HUES64 (cell line): Measurements from ENCODE around the gene WDR89.
"Not testable (repeated sequence)": the region's sequence is repeated elsewhere in the genome, so short reads cannot be mapped to it uniquely, and the experiment has no call there.

ENCODE experiments used
- H3K27ac ChIP-seq: 2 replicates; pipeline ENCODE4 v1.7.0; 2013; ENCODE audit warnings: low read depth, low read length, inconsistent platforms
- H3K27me3 ChIP-seq: 2 replicates; pipeline ENCODE4 v1.6.1; 2013; ENCODE audit warnings: mild to moderate bottlenecking, low read length; ENCODE audit not compliant: insufficient read depth
- H3K36me3 ChIP-seq: 2 replicates; pipeline ENCODE4 v1.6.1; 2013; ENCODE audit warnings: mild to moderate bottlenecking, low read length; ENCODE audit not compliant: insufficient read depth
- H3K4me1 ChIP-seq: 2 replicates; pipeline ENCODE4 v1.6.1; 2013; ENCODE audit warnings: mild to moderate bottlenecking, low read length, moderate library complexity; ENCODE audit not compliant: insufficient read depth
- H3K4me3 ChIP-seq: 2 replicates; pipeline ENCODE4 v1.5.1; 2013; ENCODE audit warnings: mild to moderate bottlenecking, low read length, moderate library complexity
- H3K9ac ChIP-seq: 2 replicates; pipeline ENCODE4 v1.6.1; 2013; ENCODE audit warnings: mild to moderate bottlenecking, low read depth, low read length
- H3K9me3 ChIP-seq: 2 replicates; pipeline ENCODE4 v1.6.1; 2013; ENCODE audit warnings: low read depth, low read length; ENCODE audit not compliant: insufficient read depth
- WGBS: fragments of 150-250, 120-280 bp; methylation state at CpG from one replicate; pipeline ENCODE4 v1.1.7; 2013; ENCODE audit warnings: missing lambda C conversion rate; 5-methylcytosine and 5-hydroxymethylcytosine counted together

The WDR89 gene

GRCh38 chr14:63652406-63652805 lies 10.7 kb upstream of the WDR89 start:
- no peak overlapping the region for H3K27ac ChIP-seq
- WGBS, result 97% methylated on average over 3 of the region's 3 CpGs

GRCh38 chr14:63650256-63650952 lies 8.7 kb upstream of the WDR89 start:
- H3K9ac ChIP-seq, result no peak overlapping the region
- H3K9me3 ChIP-seq, result no peaks in the 10 kb centered on the region
- no peaks in the 10 kb centered on the region for H3K4me1 ChIP-seq
- H3K4me3 ChIP-seq, result no peak overlapping the region
- no peaks in the 10 kb centered on the region for H3K27me3 ChIP-seq
- no peak overlapping the region for H3K27ac ChIP-seq
- H3K36me3 ChIP-seq, result no peaks in the 10 kb centered on the region
- WGBS, result 80% methylated on average over 1 of the region's 3 CpGs

More at GRCh38 chr14:63652406-63652805, 10.7 kb upstream of the WDR89 start:
- H3K27me3 ChIP-seq, result no peaks in the 10 kb centered on the region
- no peak overlapping the region for H3K4me3 ChIP-seq
- no peaks in the 10 kb centered on the region for H3K4me1 ChIP-seq
- H3K9me3 ChIP-seq, result no peaks in the 10 kb centered on the region
- H3K36me3 ChIP-seq, result no peaks in the 10 kb centered on the region
- H3K9ac ChIP-seq, result no peak overlapping the region

- H3K9ac ChIP-seq, result no peak overlapping the region
- no peaks in the 10 kb centered on the region for H3K4me1 ChIP-seq
- H3K9me3 ChIP-seq, result no peaks in the 10 kb centered on the region
- no peaks in the 10 kb centered on the region for H3K27me3 ChIP-seq
- H3K4me3 ChIP-seq, result no peak overlapping the region
- 90% methylated on average over 5 of the region's 6 CpGs for WGBS
- H3K27ac ChIP-seq, result no peak overlapping the region
- H3K36me3 ChIP-seq, result no peaks in the 10 kb centered on the region
These were observed 6.2 kb upstream of the WDR89 start for GRCh38 chr14:63647696-63648410.

GRCh38 chr14:63644741-63645140 lies 3.1 kb upstream of the WDR89 start:
- no CpG with 5 or more reads among the region's 2 CpGs for WGBS
- no peak overlapping the region for H3K27ac ChIP-seq
- no peaks in the 10 kb centered on the region for H3K27me3 ChIP-seq
- no peak overlapping the region for H3K4me3 ChIP-seq
- H3K36me3 ChIP-seq, result peaks cover 5% of the 10 kb centered on the region
- no peaks in the 10 kb centered on the region for H3K9me3 ChIP-seq
- H3K4me1 ChIP-seq, result no peaks in the 10 kb centered on the region
- H3K9ac ChIP-seq, result no peak overlapping the region

- WGBS, result 83% methylated on average over 6 of the region's 8 CpGs
- no peaks in the 10 kb centered on the region for H3K4me1 ChIP-seq
- H3K27me3 ChIP-seq, result no peaks in the 10 kb centered on the region
- H3K27ac ChIP-seq, result no peak overlapping the region
- peak overlapping the region; percentile 72 for H3K4me3 ChIP-seq
- no peaks in the 10 kb centered on the region for H3K9me3 ChIP-seq
- peaks cover 19% of the 10 kb centered on the region for H3K36me3 ChIP-seq
- H3K9ac ChIP-seq, result no peak overlapping the region
These were observed 1.1 kb upstream of the WDR89 start for GRCh38 chr14:63642656-63643382.

GRCh38 chr14:63642229-63642611 lies 549 bp upstream of the WDR89 start:
- Histone ChIP-seq H3K9ac (peak overlapping the region; percentile 86), H3K4me3 (peak overlapping the region; percentile 72)
- under 1% methylated on average over 12 of the region's 12 CpGs for WGBS

GRCh38 chr14:63638493-63638892 lies 3.2 kb downstream of the WDR89 start:
- 100% methylated on average over 1 of the region's 1 CpG for WGBS
- H3K36me3 ChIP-seq, result peaks cover 19% of the 10 kb centered on the region

More at GRCh38 chr14:63642229-63642611, 549 bp upstream of the WDR89 start:
- Histone ChIP-seq H3K4me1 (no peaks in the 10 kb centered on the region), H3K36me3 (peaks cover 19% of the 10 kb centered on the region), H3K9me3 (no peaks in the 10 kb centered on the region), H3K27me3 (no peaks in the 10 kb centered on the region), H3K27ac (peak overlapping the region; percentile 83)

GRCh38 chr14:63636094-63636635 lies 5.5 kb downstream of the WDR89 start:
- H3K27ac ChIP-seq, H3K4me1 ChIP-seq, H3K9ac ChIP-seq, H3K9me3 ChIP-seq, H3K4me3 ChIP-seq, H3K27me3 ChIP-seq: not testable (repeated sequence)
- 98% methylated on average over 4 of the region's 4 CpGs for WGBS
- H3K36me3 ChIP-seq, result peaks cover 19% of the 10 kb centered on the region

More at GRCh38 chr14:63638493-63638892, 3.2 kb downstream of the WDR89 start:
- H3K9ac ChIP-seq, result no peak overlapping the region
- no peak overlapping the region for H3K4me3 ChIP-seq
- H3K27me3 ChIP-seq, result no peaks in the 10 kb centered on the region
- H3K9me3 ChIP-seq, result no peaks in the 10 kb centered on the region
- no peaks in the 10 kb centered on the region for H3K4me1 ChIP-seq
- H3K27ac ChIP-seq, result no peak overlapping the region

- Histone ChIP-seq H3K4me1 (no peaks in the 10 kb centered on the region), H3K9ac (no peak overlapping the region), H3K4me3 (no peak overlapping the region), H3K9me3 (no peaks in the 10 kb centered on the region), H3K27me3 (no peaks in the 10 kb centered on the region), H3K36me3 (peaks cover 13% of the 10 kb centered on the region), H3K27ac (no peak overlapping the region)
- 96% methylated on average over 7 of the region's 7 CpGs for WGBS
These were observed 7.9 kb downstream of the WDR89 start for GRCh38 chr14:63633801-63634200.

GRCh38 chr14:63632932-63633514 lies 8.6 kb downstream of the WDR89 start:
- no peak overlapping the region for H3K4me3 ChIP-seq
- H3K4me1 ChIP-seq, result no peaks in the 10 kb centered on the region
- no peaks in the 10 kb centered on the region for H3K27me3 ChIP-seq
- H3K27ac ChIP-seq, result no peak overlapping the region
- no peak overlapping the region for H3K9ac ChIP-seq
- peaks cover 6% of the 10 kb centered on the region for H3K36me3 ChIP-seq
- no peaks in the 10 kb centered on the region for H3K9me3 ChIP-seq

GRCh38 chr14:63624701-63625100 lies 17.0 kb downstream of the WDR89 start:
- WGBS, result 99% methylated on average over 3 of the region's 4 CpGs
- no peak overlapping the region for H3K4me3 ChIP-seq
- H3K27me3 ChIP-seq, result no peaks in the 10 kb centered on the region
- no peak overlapping the region for H3K9ac ChIP-seq
- no peaks in the 10 kb centered on the region for H3K4me1 ChIP-seq
- no peak overlapping the region for H3K27ac ChIP-seq
- no peaks in the 10 kb centered on the region for H3K9me3 ChIP-seq
- H3K36me3 ChIP-seq, result peaks cover 45% of the 10 kb centered on the region
